DOHH2 (cell line): ENCODE data around the gene RIMBP2.

Source experiments
- H3F3A ChIP-seq: fragments of 200-600 bp; sonication (generic), shearing (Covaris generic); 2 replicates; pipeline ENCODE4 v1.6.0; 2016; ENCODE audit warnings: antibody characterized with exemption, mild to moderate bottlenecking; ENCODE audit not compliant: control insufficient read depth, insufficient read depth
- H3K27ac ChIP-seq: fragments of 200-600 bp; sonication (generic); 2 replicates; pipeline ENCODE4 v1.5.1; 2014; ENCODE audit warnings: low read depth, mild to moderate bottlenecking, low read length, moderate library complexity
- H3K27me3 ChIP-seq: fragments of 200-600 bp; sonication (generic); 2 replicates; pipeline ENCODE4 v1.6.1; 2014; ENCODE audit warnings: mild to moderate bottlenecking, low read length, mixed read lengths; ENCODE audit not compliant: control insufficient read depth
- H3K36me3 ChIP-seq: fragments of 200-600 bp; sonication (generic); 2 replicates; pipeline ENCODE4 v1.6.1; 2014; ENCODE audit warnings: mild to moderate bottlenecking, low read length, moderate library complexity, mixed read lengths; ENCODE audit not compliant: control insufficient read depth
- H3K4me1 ChIP-seq: fragments of 200-600 bp; sonication (generic); 2 replicates; pipeline ENCODE4 v1.6.1; 2014; ENCODE audit warnings: mild to moderate bottlenecking, low read length, mixed read lengths; ENCODE audit not compliant: control insufficient read depth
- H3K4me2 ChIP-seq: fragments of 200-600 bp; sonication (generic); 2 replicates; pipeline ENCODE4 v1.6.0; 2014; ENCODE audit warnings: mild to moderate bottlenecking, low read length, moderate library complexity
- H3K4me3 ChIP-seq: fragments of 200-600 bp; sonication (generic); 2 replicates; pipeline ENCODE4 v1.5.1; 2014; ENCODE audit warnings: mild to moderate bottlenecking, low read length, mixed read lengths
- H3K79me2 ChIP-seq: fragments of 200-600 bp; sonication (generic); 2 replicates; pipeline ENCODE4 v1.6.1; 2014; ENCODE audit warnings: mild to moderate bottlenecking, low read length, mixed read lengths; ENCODE audit not compliant: control insufficient read depth
- H3K9me2 ChIP-seq: fragments of 200-600 bp; sonication (generic); replicated peaks from 2 replicates; pipeline ENCODE4 v1.6.1; 2014; ENCODE audit warnings: mild to moderate bottlenecking, low read length, mixed read lengths; ENCODE audit not compliant: control insufficient read depth
- H3K9me3 ChIP-seq: fragments of 200-600 bp; sonication (generic); 2 replicates; pipeline ENCODE4 v1.6.1; 2014; ENCODE audit warnings: antibody characterized with exemption, low read length, mixed read lengths; ENCODE audit not compliant: control insufficient read depth, insufficient read depth
- H4K20me1 ChIP-seq: fragments of 200-600 bp; sonication (generic); 2 replicates; pipeline ENCODE4 v1.6.0; 2014; ENCODE audit warnings: low read depth, mild to moderate bottlenecking, antibody characterized with exemption, low read length, moderate library complexity; ENCODE audit not compliant: control insufficient read depth, insufficient read depth
- CTCF ChIP-seq: fragments of 200-600 bp; sonication (generic); IDR thresholded peaks from one replicate; pipeline ENCODE4 v1.5.1; 2014; ENCODE audit warnings: antibody characterized with exemption, mild to moderate bottlenecking, low read depth, low read length; ENCODE audit not compliant: poor library complexity, severe bottlenecking
- EZH2phosphoT487 ChIP-seq: fragments of 200-600 bp; sonication (generic); IDR thresholded peaks from 2 replicates; pipeline ENCODE4 v1.6.1; 2017; ENCODE audit warnings: borderline replicate concordance, mild to moderate bottlenecking, antibody characterized with exemption, low read length, moderate library complexity, mixed read lengths

RIMBP2 gene

DNA sequence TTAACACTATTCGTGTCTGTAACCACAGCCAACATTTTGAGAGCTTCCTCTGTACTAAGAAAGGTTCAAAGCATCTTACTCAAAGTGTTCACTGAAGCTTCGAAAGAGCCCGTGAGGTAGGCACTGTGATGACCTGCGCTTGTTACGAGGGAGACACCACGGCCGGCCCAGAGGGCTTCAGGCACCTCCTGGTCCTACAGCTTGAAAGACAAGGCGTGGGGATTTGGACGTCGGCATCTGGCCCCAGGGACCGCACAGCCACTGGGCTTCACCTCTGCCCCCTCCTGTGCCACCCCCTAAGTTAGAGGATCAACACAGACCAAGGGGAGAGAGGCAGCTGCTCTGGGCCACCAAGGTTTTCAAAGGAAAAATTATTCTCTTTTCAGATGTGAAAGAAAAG, 75.6 kb downstream of the RIMBP2 start:
- Histone ChIP-seq H4K20me1 (no peaks in the 10 kb centered on the region), H3K9me3 (no peaks in the 10 kb centered on the region), H3K4me3 (no peak overlapping the region), H3K36me3 (no peaks in the 10 kb centered on the region), H3K27me3 (no peaks in the 10 kb centered on the region), H3F3A (no peaks in the 10 kb centered on the region), H3K9me2 (no peaks in the 10 kb centered on the region), H3K79me2 (no peaks in the 10 kb centered on the region), H3K4me1 (no peaks in the 10 kb centered on the region), H3K27ac (no peak overlapping the region), H3K4me2 (no peak overlapping the region)
- TF ChIP-seq CTCF, result no peak
- no peak for TF ChIP-seq EZH2phosphoT487

DNA sequence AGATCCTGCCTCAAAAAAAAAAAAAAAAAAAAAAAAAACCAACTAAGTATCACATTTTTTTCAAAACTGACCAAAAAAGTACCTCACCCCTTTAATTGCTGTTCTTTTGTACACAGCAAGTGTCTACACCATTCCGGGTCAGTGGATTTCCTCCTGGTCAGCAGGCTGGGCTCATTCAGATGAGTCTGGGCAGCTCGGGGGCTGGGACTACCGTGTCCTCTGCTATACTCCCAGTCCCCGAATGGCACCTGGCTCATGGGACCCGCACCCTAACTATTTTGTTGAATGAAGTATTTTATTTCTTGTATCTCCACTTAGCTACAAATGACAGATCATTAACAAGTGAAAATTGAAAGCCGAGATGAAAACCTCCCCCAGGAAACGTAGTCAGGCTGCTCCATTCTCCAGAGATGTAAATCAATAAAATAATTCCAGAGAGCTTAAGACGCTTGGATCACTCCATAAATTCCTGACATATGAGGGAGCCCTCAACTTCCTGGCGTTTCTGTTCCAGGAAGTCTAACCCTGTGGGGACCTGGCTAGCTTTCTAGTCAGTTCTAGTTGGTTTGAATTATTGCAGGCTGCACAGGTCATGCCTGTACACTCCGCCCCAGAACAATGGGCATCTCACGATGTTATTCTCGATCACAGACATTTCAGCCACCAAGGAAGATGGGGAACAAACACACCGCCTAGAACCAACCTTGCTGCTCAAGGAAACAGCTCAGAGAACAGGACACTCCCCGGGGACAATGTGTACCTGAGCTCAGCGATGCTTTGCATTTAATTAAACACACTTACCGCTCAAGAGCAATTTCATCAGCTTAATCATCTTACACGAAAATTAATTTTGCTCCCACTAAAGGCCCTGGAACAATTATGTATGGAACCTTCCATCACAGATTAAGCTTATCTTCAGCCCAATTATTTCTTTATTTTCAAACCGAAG, 76.3 kb downstream of the RIMBP2 start:
- Histone ChIP-seq H3K4me2 (no peak overlapping the region), H3K27me3 (no peaks in the 10 kb centered on the region), H3K4me1 (no peaks in the 10 kb centered on the region), H3K27ac (no peak overlapping the region), H3K4me3 (no peak overlapping the region), H3K9me2 (no peaks in the 10 kb centered on the region), H4K20me1 (no peaks in the 10 kb centered on the region), H3F3A (no peaks in the 10 kb centered on the region), H3K36me3 (no peaks in the 10 kb centered on the region), H3K79me2 (no peaks in the 10 kb centered on the region), H3K9me3 (no peaks in the 10 kb centered on the region)
- TF ChIP-seq CTCF (no peak), EZH2phosphoT487 (no peak)

DNA sequence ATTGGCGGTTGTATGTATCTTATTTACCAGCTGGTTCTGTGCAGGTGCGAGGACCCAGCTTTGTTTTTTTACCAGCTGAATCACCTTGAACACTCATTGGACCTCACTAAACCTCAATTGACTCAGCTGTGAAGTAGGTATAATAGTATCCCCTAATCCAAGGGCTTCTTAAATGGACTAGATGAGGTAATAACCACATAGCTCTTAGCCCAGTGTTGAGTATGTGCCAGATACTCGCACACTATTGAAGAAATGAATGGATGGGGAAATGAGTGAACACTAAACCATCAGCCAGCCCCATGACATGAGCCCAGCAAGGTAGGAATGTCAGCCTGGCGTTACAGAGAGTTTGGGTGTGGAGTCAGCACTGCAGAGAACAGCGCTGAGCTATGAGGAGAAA, 79.7 kb downstream of the RIMBP2 start:
- no peaks in the 10 kb centered on the region for H3K79me2 ChIP-seq
- TF ChIP-seq CTCF, result no peak
- TF ChIP-seq EZH2phosphoT487, result no peak

More for the DNA sequence above, 79.7 kb downstream of the RIMBP2 start:
- Histone ChIP-seq H3K4me1 (no peaks in the 10 kb centered on the region), H4K20me1 (no peaks in the 10 kb centered on the region), H3K9me3 (no peaks in the 10 kb centered on the region), H3K27me3 (no peaks in the 10 kb centered on the region), H3K36me3 (no peaks in the 10 kb centered on the region), H3K9me2 (no peaks in the 10 kb centered on the region), H3K27ac (no peak overlapping the region), H3F3A (no peaks in the 10 kb centered on the region), H3K4me2 (no peak overlapping the region), H3K4me3 (no peak overlapping the region)
